Ovary (tissue), 9 donors: Measurements from ENCODE around the gene IVD. TPM values are rescaled to one million over a fixed set of nuclear protein-coding genes. Genes with fewer than 3 reads are reported as not detected.

Experiments used
- DNase-seq, 5 donors: peaks; one replicate each; pipeline ENCODE4 v3.0.0-alpha.2; 2019 to 2020
- H3K27ac ChIP-seq, 2 donors: fragments of 200-600 bp; one replicate each; pipeline versions ENCODE4 v1.5.1 to v1.8.0; 2019 to 2022
- H3K27me3 ChIP-seq: fragments of 200-600 bp; one replicate; pipeline ENCODE4 v1.8.0; 2022
- H3K36me3 ChIP-seq: fragments of 200-600 bp; sonication (generic); one replicate; pipeline ENCODE4 v1.5.1; 2019
- H3K4me1 ChIP-seq: one replicate; pipeline ENCODE4 v1.8.1; 2013; ENCODE audit warnings: mild to moderate bottlenecking, moderate library complexity; ENCODE audit not compliant: insufficient read depth
- H3K4me3 ChIP-seq: fragments of 200-600 bp; sonication (generic); one replicate; pipeline ENCODE4 v1.5.1; 2017
- H3K9me3 ChIP-seq, 2 donors: fragments of 200-600 bp in 1 of 2; sonication (generic) in 1 of 2; one replicate each; pipeline versions ENCODE4 v1.5.1 to v1.8.1; 2013 to 2019; ENCODE audit warnings: mild to moderate bottlenecking in 1 of 2, moderate library complexity in 1 of 2
- EP300 ChIP-seq: sonication (generic); formaldehyde crosslinking; IDR thresholded peaks from one replicate; pipeline ENCODE4 v1.6.1; 2017; ENCODE audit warnings: antibody characterized with exemption
- POLR2A ChIP-seq: fragments of 450-650 bp; IDR thresholded peaks from one replicate; pipeline ENCODE4 v1.6.1; 2017; ENCODE audit warnings: antibody characterized with exemption, mild to moderate bottlenecking, moderate library complexity
- WGBS, 3 donors: extraction: QIAGEN DNeasy Blood & Tissue Kit in 1 of 3; methylation state at CpG; one replicate each; pipeline versions ENCODE4 v1.1.5 to v1.1.7; 2013 to 2017; 5-methylcytosine and 5-hydroxymethylcytosine counted together
- intact Hi-C, 4 donors: fragments of 100-400 bp; cut with DNase I; formaldehyde crosslinking; loops; one replicate each; pipeline versions ENCODE4 v1.11.0 to v1.15.1; 2022 to 2023
- polyA plus RNA-seq, 2 donors: library from polyadenylated mRNA; stranded (reverse); fragments of 200-250 nt in 1 of 2; fragments of 350-450 nt in 1 of 2; fragmentation: Illumina TruSeq in 1 of 2; extraction: RNeasy Lipid Tissue Mini Kit (QIAGEN cat#74804) in 1 of 2; gene quantifications; one replicate each; pipeline ENCODE4 v1.2.3, GENCODE V29; 2013 to 2014
- total RNA-seq, 7 donors: library from RNA; depleted of rRNA in 2 of 7; stranded (reverse); fragments of >200 nt in 2 of 7; fragmentation: NEBNext Ultra II Directional in 3 of 7; extraction: Animal tissue kit (Norgen Biotek cat#: 25700) in 3 of 7; gene quantifications; one replicate each; pipeline versions ENCODE4 v1.1.0 to v1.2.4, GENCODE V29; 2016 to 2023
- TF ChIP-seq, protein P1 (sequence below), 3 donors: fragments of 450-650 bp in 2 of 3; fragments of 200-600 bp in 1 of 3; IDR thresholded peaks; one replicate each; pipeline versions ENCODE4 v1.5.1 to v1.8.0; 2016 to 2022; ENCODE audit warnings: antibody characterized with exemption in 3 of 3, mild to moderate bottlenecking in 1 of 3
- donor health status: DM: no; HTN: no; CAD: no; lungs with moderate emphysema.
- donor health status: DM: no; HTN: no; CAD: no.
- donor health status: Bipolar disorder and iron deficiency.
- donor health status: DM: yes; HTN: yes; CAD: no.
- donor health status: DM: no; HTN: no; CAD: no.
- donor health status: DM: yes; HTN: yes; CAD: no.

Gene IVD
- total and polyA plus RNA-seq, 9 donors: 51.5 to 105 (median 91.7) TPM

GRCh38 chr15:40369971-40370370 lies 35.6 kb upstream of the IVD start:
- no peaks in the 10 kb centered on the region for H3K9me3 ChIP-seq
- no peak overlapping the region for H3K4me3 ChIP-seq
- H3K27ac ChIP-seq: no peak overlapping the region
- H3K4me1 ChIP-seq: peaks cover 3% of the 10 kb centered on the region
- WGBS, 3 donors: 64 to 73% (median 66%) methylated on average over 9 to 13 of the region's 13 CpGs
- no peaks in the 10 kb centered on the region for H3K27me3 ChIP-seq
- TF ChIP-seq EP300 (no peak), POLR2A (no peak)
- TF ChIP-seq, protein P1, sequence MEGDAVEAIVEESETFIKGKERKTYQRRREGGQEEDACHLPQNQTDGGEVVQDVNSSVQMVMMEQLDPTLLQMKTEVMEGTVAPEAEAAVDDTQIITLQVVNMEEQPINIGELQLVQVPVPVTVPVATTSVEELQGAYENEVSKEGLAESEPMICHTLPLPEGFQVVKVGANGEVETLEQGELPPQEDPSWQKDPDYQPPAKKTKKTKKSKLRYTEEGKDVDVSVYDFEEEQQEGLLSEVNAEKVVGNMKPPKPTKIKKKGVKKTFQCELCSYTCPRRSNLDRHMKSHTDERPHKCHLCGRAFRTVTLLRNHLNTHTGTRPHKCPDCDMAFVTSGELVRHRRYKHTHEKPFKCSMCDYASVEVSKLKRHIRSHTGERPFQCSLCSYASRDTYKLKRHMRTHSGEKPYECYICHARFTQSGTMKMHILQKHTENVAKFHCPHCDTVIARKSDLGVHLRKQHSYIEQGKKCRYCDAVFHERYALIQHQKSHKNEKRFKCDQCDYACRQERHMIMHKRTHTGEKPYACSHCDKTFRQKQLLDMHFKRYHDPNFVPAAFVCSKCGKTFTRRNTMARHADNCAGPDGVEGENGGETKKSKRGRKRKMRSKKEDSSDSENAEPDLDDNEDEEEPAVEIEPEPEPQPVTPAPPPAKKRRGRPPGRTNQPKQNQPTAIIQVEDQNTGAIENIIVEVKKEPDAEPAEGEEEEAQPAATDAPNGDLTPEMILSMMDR (IDR thresholded peaks at IDR 0.05): no peak
- no peak for DNase-seq
- intact Hi-C loops: loop anchor here in 3 of 4 donors (5.0 to 10.0 kb wide), 3 partner anchors 52 to 85 kb away; partner anchors contain the start of gene ANKRD63 (in 1 of the 3)
- no peaks in the 10 kb centered on the region for H3K36me3 ChIP-seq

DNA sequence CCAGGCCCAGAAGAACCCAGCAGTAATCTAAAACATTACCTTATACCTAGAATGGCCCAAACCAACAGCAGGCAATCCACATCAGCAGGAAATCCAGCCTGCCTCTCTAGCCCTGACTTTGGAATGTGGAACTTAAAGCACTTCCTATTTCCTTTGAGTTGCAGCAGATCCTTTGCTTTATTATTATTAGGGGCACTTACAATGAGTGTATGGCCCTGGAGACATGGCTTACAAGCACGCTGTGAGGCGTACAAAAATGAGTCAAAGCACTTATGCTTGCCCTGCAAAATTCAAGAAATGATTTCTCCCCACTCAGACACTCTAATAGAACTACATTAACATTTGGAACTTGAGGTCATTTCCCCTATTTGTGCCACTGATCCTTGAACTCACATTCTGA lies 32.6 kb upstream of the IVD start:
- no peaks in the 10 kb centered on the region for H3K27me3 ChIP-seq
- H3K36me3 ChIP-seq: no peaks in the 10 kb centered on the region
- DNase-seq: no peak
- H3K4me3 ChIP-seq: no peak overlapping the region
- intact Hi-C loops: no loop called here
- no peaks in the 10 kb centered on the region for H3K9me3 ChIP-seq
- no peak overlapping the region for H3K27ac ChIP-seq
- TF ChIP-seq, protein P1 (IDR thresholded peaks at IDR 0.05): no peak
- 38 to 66% (median 44%) methylated on average over 2 of the region's 2 CpGs for WGBS, 3 donors
- H3K4me1 ChIP-seq: peaks cover 2% of the 10 kb centered on the region

- DNase-seq: no peak
- intact Hi-C loops: no loop called here
- H3K36me3 ChIP-seq: no peaks in the 10 kb centered on the region
- H3K4me3 ChIP-seq: no peak overlapping the region
- TF ChIP-seq, protein P1 (IDR thresholded peaks at IDR 0.05): no peak
- no peak for TF ChIP-seq POLR2A
- no peak for TF ChIP-seq EP300
- 77% methylated on average over 3 of the region's 3 CpGs for WGBS, 3 donors
- H3K27ac ChIP-seq: no peak overlapping the region
- H3K9me3 ChIP-seq: no peaks in the 10 kb centered on the region
- peaks cover 1% of the 10 kb centered on the region for H3K4me1 ChIP-seq
- H3K27me3 ChIP-seq: no peaks in the 10 kb centered on the region
These were observed 28.0 kb upstream of the IVD start for GRCh38 chr15:40377606-40378005.

GRCh38 chr15:40379374-40379773 lies 26.2 kb upstream of the IVD start:
- TF ChIP-seq POLR2A (no peak), EP300 (no peak)
- TF ChIP-seq, protein P1 (IDR thresholded peaks at IDR 0.05): no peak
- no peak for DNase-seq
- 32 to 56% (median 45%) methylated on average over 4 of the region's 4 CpGs for WGBS, 3 donors
- Histone ChIP-seq H3K36me3 (no peaks in the 10 kb centered on the region), H3K4me1 (peaks cover 1% of the 10 kb centered on the region), H3K27me3 (no peaks in the 10 kb centered on the region), H3K9me3 (no peaks in the 10 kb centered on the region), H3K27ac (no peak overlapping the region), H3K4me3 (no peak overlapping the region)
- intact Hi-C loops: no loop called here

DNA sequence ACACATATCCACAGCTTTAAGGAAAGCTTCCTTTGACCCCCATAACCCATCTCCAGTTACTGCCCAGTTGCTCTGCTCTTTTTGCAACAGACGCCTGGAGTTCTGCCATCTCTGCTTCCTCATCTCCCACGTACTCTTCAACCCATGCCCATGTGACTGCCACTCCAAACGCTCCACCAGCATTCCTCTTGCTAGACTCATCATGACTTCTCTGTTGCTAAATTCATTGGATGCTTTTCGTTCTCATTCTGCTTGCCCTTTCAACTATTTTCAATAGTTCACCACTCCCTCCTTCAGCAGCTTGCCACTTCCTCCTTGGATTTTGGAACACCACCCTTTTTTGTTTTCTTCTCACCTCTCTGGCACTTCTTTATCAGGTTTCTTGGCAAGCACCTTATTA lies 25.7 kb upstream of the IVD start:
- intact Hi-C loops: no loop called here

More for the DNA sequence above, 25.7 kb upstream of the IVD start:
- no peaks in the 10 kb centered on the region for H3K36me3 ChIP-seq
- 0 to 5% (median 1%) methylated on average over 4 of the region's 4 CpGs for WGBS, 3 donors
- H3K27ac ChIP-seq: no peak overlapping the region
- peaks cover 1% of the 10 kb centered on the region for H3K4me1 ChIP-seq
- no peak overlapping the region for H3K4me3 ChIP-seq
- no peak for TF ChIP-seq POLR2A
- TF ChIP-seq EP300: no peak
- TF ChIP-seq, protein P1 (IDR thresholded peaks at IDR 0.05): no peak
- H3K9me3 ChIP-seq: no peaks in the 10 kb centered on the region
- DNase-seq: peak in 1 of 5 donors; percentile 42
- H3K27me3 ChIP-seq: no peaks in the 10 kb centered on the region
